ENCODE measurements around the gene OR1F1. TPM values are rescaled to one million over a fixed set of nuclear protein-coding genes. Genes with fewer than 3 reads are reported as not detected.

OR1F1 gene
- not detected in 2 replicates for total RNA-seq

GRCh38 chr16:3187798-3188674, at the start of gene OR1F1:
Gene OR1F1 (plus strand): TSS chr16:3188204.

GRCh38 chr16:3234857-3235561, 47.0 kb downstream of the OR1F1 start, which contains the start of gene ZNF200:
Gene ZNF200 (minus strand): TSS chr16:3235158. CDS start chr16:3233755, 1,403 bp downstream.

Other genes starting within 250 kb of the OR1F1 start
- gene KREMEN2, start 223.9 kb upstream of the OR1F1 start, total RNA-seq, result 11.7 and 22.4 TPM in 2 replicates
- 34.4 and 38.0 TPM in 2 replicates for gene PAQR4, start 218.9 kb upstream of the OR1F1 start, total RNA-seq
- gene PKMYT1, start 207.8 kb upstream of the OR1F1 start, total RNA-seq, result 20.1 and 86.7 TPM in 2 replicates
- not detected in 2 replicates for gene CLDN9, start 175.3 kb upstream of the OR1F1 start, total RNA-seq
- 0.08 TPM in 1 of 2 replicates, not detected in the other for gene CLDN6, start 170.0 kb upstream of the OR1F1 start, total RNA-seq
- gene TNFRSF12A, start 167.8 kb upstream of the OR1F1 start, total RNA-seq, result 522 and 714 TPM in 2 replicates
- 26.4 and 29.2 TPM in 2 replicates for gene HCFC1R1, start 164.3 kb upstream of the OR1F1 start, total RNA-seq
- gene THOC6, start 164.2 kb upstream of the OR1F1 start, total RNA-seq, result 22.3 and 33.0 TPM in 2 replicates
- 0.23 and 0.78 TPM in 2 replicates for gene BICDL2, start 151.3 kb upstream of the OR1F1 start, total RNA-seq
- gene MMP25, start 141.6 kb upstream of the OR1F1 start, total RNA-seq, result 0.04 and 0.31 TPM in 2 replicates
- 6.5 and 25.3 TPM in 2 replicates for gene IL32, start 122.6 kb upstream of the OR1F1 start, total RNA-seq
- not detected in 2 replicates for gene ZSCAN10, start 88.9 kb upstream of the OR1F1 start, total RNA-seq
- gene ZNF205, start 75.6 kb upstream of the OR1F1 start, total RNA-seq, result 22.3 and 22.7 TPM in 2 replicates
- 4.4 and 5.8 TPM in 2 replicates for gene ZNF213, start 53.2 kb upstream of the OR1F1 start, total RNA-seq
- gene ZNF200, start 47.0 kb downstream of the OR1F1 start, total RNA-seq, result 3.7 and 8.1 TPM in 2 replicates
- 0.08 TPM in 2 replicates for gene MEFV, start 68.4 kb downstream of the OR1F1 start, total RNA-seq
- gene ZNF263, start 95.3 kb downstream of the OR1F1 start, total RNA-seq, result 23.4 and 35.5 TPM in 2 replicates
- gene TIGD7, start 117.2 kb downstream of the OR1F1 start, total RNA-seq, result 0.78 and 0.87 TPM in 2 replicates
- 11.2 and 11.8 TPM in 2 replicates for gene ZNF75A, start 117.3 kb downstream of the OR1F1 start, total RNA-seq
- gene OR2C1, start 167.7 kb downstream of the OR1F1 start, total RNA-seq, result not detected in 2 replicates
- 8.3 and 14.7 TPM in 2 replicates for gene ZSCAN32, start 212.8 kb downstream of the OR1F1 start, total RNA-seq
- 4.9 and 5.6 TPM in 2 replicates for gene ZNF174, start 213.0 kb downstream of the OR1F1 start, total RNA-seq